ENCODE measurements around the gene SGSH. TPM values are rescaled to one million over a fixed set of nuclear protein-coding genes. Genes with fewer than 3 reads are reported as not detected.

SGSH gene
- total RNA-seq, 4 donors from 2014 or later = 14.4 to 39.7 (median 38.4) TPM

DNA sequence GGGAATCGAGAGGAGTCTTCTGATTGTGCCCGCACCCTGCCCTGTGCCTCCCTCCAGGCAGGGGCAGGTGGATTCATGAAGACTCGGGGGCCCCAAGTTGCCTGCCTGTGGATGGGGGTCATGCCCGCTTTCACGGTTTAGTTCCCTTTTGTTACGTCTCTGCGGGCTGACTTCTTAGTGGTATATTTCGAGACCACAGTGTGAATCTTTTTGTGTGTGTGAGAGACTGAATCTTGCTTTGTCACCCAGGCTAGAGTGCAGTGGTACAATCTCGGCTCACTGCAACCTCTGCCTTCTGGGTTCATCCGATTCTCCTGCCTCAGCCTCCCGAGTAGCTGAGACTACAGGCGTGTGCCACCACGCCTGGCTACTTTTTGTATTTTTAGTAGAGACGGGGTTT, 22.4 kb upstream of the SGSH start:
- TF ChIP-seq, protein P1, sequence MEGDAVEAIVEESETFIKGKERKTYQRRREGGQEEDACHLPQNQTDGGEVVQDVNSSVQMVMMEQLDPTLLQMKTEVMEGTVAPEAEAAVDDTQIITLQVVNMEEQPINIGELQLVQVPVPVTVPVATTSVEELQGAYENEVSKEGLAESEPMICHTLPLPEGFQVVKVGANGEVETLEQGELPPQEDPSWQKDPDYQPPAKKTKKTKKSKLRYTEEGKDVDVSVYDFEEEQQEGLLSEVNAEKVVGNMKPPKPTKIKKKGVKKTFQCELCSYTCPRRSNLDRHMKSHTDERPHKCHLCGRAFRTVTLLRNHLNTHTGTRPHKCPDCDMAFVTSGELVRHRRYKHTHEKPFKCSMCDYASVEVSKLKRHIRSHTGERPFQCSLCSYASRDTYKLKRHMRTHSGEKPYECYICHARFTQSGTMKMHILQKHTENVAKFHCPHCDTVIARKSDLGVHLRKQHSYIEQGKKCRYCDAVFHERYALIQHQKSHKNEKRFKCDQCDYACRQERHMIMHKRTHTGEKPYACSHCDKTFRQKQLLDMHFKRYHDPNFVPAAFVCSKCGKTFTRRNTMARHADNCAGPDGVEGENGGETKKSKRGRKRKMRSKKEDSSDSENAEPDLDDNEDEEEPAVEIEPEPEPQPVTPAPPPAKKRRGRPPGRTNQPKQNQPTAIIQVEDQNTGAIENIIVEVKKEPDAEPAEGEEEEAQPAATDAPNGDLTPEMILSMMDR (IDR thresholded peaks at IDR 0.05) = no peak
- TF ChIP-seq POLR2A (IDR thresholded peaks at IDR 0.05) = no peak
- Histone ChIP-seq H3K27ac (no peak overlapping the region), H3K9me3 (no peaks in the 10 kb centered on the region), H3K27me3 (no peaks in the 10 kb centered on the region), H3K36me3 (no peaks in the 10 kb centered on the region), H3K4me3 (no peak overlapping the region), H3K4me1 (no peaks in the 10 kb centered on the region)
- no peak for DNase-seq
- intact Hi-C loops (cut with DNase I; ENCODE audit: low total_unique reads) = no loop called here

DNA sequence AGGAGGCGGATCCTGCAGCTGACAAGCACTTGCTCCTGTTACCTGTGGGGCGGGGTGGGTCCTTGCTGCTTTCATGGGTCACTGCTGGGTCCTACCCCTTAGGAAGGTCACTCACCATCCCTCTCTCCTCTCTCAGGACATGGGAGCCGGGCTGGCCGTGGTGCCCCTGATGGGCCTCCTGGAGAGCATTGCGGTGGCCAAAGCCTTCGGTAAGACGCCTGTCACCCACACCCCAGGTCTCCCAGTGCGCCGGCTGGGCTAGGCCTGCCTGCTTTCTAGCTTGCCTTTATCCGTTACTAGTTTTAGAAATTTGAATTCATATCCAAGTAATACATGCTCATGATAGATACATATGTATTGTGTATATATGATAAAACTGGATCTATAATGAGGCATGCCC, 17.3 kb upstream of the SGSH start:
- no peak for DNase-seq
- intact Hi-C loops (cut with DNase I; ENCODE audit: low total_unique reads) = no loop called here
- H3K27me3 ChIP-seq = no peaks in the 10 kb centered on the region
- H3K4me1 ChIP-seq = no peaks in the 10 kb centered on the region
- peaks cover 0 to 9% of the 10 kb centered on the region in 2 donors for H3K9me3 ChIP-seq
- no peak overlapping the region for H3K4me3 ChIP-seq
- H3K36me3 ChIP-seq = no peaks in the 10 kb centered on the region
- TF ChIP-seq, protein P1 (IDR thresholded peaks at IDR 0.05) = no peak
- TF ChIP-seq POLR2A (IDR thresholded peaks at IDR 0.05) = no peak
- H3K27ac ChIP-seq = no peak overlapping the region

DNA sequence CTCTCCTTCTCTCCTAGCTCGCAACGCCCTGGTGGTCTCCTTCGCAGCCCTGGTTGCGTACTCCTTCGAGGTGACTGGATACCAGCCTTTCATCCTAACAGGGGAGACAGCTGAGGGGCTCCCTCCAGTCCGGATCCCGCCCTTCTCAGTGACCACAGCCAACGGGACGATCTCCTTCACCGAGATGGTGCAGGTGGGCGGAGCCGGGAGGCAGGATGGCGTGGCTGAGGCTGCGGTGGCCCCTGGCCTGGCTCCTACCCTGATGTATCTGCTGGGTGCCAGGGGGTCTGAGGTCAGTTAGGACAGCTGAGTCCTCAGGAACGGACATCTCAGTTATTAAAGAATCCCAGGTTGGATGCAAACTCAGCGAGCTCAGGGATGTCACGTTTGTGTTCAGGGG, 16.8 kb upstream of the SGSH start:
- Histone ChIP-seq H3K9me3 (peaks cover 0 to 14% of the 10 kb centered on the region in 2 donors), H3K4me1 (no peaks in the 10 kb centered on the region), H3K27ac (no peak overlapping the region), H3K4me3 (no peak overlapping the region), H3K27me3 (no peaks in the 10 kb centered on the region), H3K36me3 (no peaks in the 10 kb centered on the region)
- intact Hi-C loops (cut with DNase I; ENCODE audit: low total_unique reads) = no loop called here
- DNase-seq = no peak
- TF ChIP-seq, protein P1 (IDR thresholded peaks at IDR 0.05) = no peak
- no peak for TF ChIP-seq POLR2A (IDR thresholded peaks at IDR 0.05)

DNA sequence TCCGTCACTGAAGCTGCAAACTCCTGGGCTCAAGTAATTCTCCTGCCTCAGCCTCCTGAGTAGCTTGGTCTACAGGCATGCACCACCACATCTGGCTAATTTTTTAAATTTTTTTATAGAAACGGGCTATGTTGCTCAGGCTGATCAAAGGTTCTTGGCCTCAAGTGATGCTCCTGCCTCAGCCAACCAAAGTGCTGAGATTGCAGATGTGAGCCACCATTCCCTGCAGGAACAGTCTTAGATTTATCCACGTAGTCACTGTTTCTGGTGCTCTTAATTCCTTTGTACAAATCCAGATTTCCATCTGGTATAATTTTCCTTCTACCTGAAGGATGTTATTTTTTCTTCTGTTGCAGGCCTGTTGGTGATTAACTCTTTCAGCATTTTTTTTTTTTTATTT, 13.1 kb upstream of the SGSH start:
- H3K4me3 ChIP-seq = no peak overlapping the region
- intact Hi-C loops (cut with DNase I; ENCODE audit: low total_unique reads) = no loop called here

DNA sequence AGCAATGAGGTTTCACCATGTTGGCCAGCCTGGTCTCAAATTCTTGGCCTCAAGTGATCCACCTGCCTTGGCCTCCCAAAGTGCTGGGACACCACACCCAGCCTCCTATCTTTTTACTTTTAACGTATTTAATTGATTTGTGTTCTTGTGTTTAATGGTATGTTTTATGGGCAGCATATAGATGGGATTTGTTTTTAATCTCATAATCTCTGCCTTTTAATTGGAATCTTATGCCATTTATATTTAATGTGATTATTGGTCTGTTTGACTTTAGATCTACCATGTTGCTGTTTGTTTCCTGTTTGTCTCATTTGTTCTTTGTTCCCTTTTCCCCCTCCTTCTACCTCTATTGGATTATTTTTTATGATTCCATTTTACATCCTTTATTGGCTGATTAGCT, 12.3 kb upstream of the SGSH start:
- H3K4me1 ChIP-seq = no peaks in the 10 kb centered on the region
- no peaks in the 10 kb centered on the region for H3K36me3 ChIP-seq
- no peaks in the 10 kb centered on the region for H3K27me3 ChIP-seq
- no peak overlapping the region for H3K27ac ChIP-seq
- peaks cover 0 to 16% of the 10 kb centered on the region in 2 donors for H3K9me3 ChIP-seq
- H3K4me3 ChIP-seq = no peak overlapping the region
- intact Hi-C loops (cut with DNase I; ENCODE audit: low total_unique reads) = no loop called here
- no peak for TF ChIP-seq POLR2A (IDR thresholded peaks at IDR 0.05)
- TF ChIP-seq, protein P1 (IDR thresholded peaks at IDR 0.05) = no peak
- no peak for DNase-seq

More for the DNA sequence above, 13.1 kb upstream of the SGSH start:
- Histone ChIP-seq H3K27me3 (no peaks in the 10 kb centered on the region), H3K27ac (no peak overlapping the region), H3K36me3 (no peaks in the 10 kb centered on the region), H3K4me1 (no peaks in the 10 kb centered on the region), H3K9me3 (peaks cover 0 to 16% of the 10 kb centered on the region in 2 donors)
- TF ChIP-seq, protein P1 (IDR thresholded peaks at IDR 0.05) = no peak
- TF ChIP-seq POLR2A (IDR thresholded peaks at IDR 0.05) = no peak
- no peak for DNase-seq

All from uterus (tissue), 4 donors.